IPS-NIHi11 (cell line): Measurements from ENCODE around the gene CFAP251.
A peak's percentile ranks its signal among the peaks of the same experiment; 100 is the strongest.
"Not testable (repeated sequence)": the region's sequence is repeated elsewhere in the genome, so short reads cannot be mapped to it uniquely, and the experiment has no call there.

Experiments used
- DNase-seq: peaks from one replicate; pipeline ENCODE4 v3.0.0; 2012; ENCODE audit warnings: mixed read lengths, low spot score

The CFAP251 gene, protein sequence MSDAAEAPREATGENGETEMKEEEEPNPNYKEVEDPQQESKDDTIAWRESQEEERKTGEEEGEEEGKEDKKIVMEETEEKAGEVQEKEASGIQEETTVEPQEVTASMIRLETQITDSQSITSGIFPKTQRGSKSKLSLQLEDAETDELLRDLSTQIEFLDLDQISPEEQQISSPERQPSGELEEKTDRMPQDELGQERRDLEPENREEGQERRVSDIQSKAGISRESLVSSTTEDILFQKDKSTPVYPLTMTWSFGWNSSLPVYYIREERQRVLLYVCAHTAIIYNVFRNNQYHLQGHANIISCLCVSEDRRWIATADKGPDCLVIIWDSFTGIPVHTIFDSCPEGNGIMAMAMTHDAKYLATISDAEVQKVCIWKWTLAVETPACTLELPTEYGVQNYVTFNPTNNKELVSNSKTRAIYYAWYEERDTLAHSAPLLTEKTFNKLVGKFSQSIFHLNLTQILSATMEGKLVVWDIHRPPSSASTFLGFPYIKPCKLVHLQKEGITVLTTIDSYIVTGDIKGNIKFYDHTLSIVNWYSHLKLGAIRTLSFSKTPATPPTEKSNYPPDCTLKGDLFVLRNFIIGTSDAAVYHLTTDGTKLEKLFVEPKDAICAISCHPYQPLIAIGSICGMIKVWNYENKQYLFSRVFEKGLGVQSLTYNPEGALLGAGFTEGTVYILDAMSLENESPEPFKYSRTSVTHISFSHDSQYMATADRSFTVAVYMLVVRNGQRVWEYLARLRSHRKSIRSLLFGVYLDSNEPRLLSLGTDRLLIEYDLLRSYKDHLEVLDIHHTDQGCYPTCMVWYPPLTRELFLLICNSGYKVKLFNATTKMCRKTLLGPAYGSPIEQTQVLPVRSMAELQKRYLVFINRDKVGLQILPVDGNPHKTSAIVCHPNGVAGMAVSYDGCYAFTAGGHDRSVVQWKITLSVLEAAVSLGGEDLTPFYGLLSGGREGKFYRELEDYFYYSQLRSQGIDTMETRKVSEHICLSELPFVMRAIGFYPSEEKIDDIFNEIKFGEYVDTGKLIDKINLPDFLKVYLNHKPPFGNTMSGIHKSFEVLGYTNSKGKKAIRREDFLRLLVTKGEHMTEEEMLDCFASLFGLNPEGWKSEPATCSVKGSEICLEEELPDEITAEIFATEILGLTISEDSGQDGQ

DNA sequence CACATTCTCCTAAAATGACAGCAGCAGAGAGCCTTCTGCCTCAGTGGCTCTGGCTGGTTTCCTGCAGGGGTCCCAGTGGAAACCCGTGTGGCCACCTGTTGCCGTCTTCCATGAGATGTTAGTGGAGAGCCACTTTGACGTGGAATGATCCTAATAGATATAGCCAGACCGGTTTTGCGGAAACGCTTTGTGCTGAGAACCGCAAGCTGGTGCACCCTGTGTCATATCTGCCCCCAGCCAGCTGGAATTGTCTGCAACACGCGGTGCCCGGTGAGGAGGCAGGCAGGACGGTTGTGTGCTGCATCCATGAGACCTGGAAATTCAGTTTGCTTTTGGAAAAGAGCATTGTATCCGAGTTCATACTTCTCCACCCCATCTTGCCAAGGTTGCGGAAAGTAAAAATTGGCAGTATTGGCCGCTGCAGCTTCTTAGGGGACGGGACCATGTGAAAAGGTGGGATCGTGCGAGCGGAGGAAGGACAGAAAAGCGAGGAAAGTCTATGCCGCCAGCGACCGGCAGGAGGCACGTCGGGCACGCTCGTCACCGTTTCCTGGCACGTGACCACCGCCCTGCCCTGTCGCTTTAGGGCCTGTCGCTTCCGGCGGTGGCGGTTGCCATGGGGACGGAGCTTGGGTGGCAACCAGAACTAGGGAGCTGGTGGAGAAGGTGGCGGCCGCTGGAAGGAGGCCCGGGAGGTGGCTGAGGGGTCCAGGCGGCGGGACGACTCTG, at the start of gene CFAP251:
CFAP251 (plus strand) TSS at position 643 of the 729 bp plus-strand sequence. CDS start 2,714 bp downstream, outside the sequence.
- DNase-seq = peak; percentile 99

DNA sequence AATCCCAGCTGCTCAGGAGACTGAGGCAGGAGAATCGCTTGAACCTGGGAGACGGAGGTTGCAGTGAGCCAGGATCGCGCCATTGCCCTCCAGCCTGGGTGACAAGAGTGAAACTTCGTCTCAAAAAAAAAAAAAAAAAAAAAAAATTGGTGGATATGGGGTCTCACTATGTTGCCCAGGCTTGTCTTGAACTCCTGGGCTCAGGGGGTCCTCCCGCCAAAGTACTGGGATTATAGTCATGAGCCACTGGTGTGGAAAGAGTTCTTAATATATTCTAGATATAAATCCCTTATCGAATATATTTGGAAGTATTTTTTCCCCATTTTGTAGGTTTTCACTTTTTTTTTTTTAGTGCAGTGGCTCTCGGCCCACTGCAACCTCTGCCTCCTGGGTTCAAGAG, 49.2 kb upstream of the CFAP251 start:
- not testable (repeated sequence) for DNase-seq

DNA sequence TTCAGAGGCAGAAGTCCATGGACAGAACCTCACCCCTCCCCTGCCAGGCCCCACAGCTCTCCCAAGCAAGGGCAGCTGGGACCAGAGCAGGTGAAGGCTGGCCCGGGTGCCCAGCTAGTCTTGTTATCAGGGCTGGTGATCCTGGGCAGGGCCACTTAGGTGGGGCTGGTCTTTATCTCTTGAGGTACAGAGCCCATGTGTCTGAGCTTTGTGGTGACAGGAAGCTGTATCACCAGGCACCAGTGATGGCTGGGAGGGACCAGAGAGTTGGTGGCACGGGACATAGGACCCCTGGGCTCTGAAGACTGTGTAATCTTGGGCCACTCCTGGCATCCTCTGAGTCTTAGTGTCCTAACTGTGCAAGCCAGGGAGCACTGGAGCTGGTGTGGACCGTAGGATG, 46.9 kb upstream of the CFAP251 start:
- no peak for DNase-seq

DNA sequence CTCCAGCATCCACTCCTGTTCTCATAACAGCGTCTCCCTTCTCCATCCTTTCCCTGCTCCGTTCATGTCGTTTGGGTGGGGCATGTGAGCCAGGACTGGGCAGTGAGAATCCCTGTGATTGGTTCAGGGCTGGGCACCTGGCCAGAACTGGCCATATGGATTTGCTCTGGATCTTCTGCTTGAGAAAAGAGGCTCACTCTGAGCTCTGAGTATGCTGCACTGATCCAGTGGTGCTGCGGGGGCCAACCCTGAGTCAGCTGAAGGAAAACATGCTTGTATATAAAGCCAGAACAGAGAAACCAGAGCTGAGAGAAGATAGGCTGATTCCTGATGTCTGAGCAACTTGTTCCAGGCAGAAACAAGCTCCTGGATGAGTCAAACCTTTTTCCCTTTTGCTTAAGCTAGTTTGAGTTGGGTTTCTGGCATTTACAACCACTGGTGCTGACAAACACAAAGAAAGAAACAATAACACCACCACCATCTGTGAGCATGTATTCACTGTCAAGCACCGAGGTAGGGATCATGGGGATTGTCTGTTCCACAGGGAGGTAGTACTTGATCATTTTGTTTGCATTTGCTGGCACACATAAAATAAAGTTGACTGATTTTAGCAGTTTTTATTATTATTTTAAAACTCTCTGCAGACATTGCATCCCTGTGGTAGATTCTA, 45.7 kb upstream of the CFAP251 start:
- DNase-seq = no peak

DNA sequence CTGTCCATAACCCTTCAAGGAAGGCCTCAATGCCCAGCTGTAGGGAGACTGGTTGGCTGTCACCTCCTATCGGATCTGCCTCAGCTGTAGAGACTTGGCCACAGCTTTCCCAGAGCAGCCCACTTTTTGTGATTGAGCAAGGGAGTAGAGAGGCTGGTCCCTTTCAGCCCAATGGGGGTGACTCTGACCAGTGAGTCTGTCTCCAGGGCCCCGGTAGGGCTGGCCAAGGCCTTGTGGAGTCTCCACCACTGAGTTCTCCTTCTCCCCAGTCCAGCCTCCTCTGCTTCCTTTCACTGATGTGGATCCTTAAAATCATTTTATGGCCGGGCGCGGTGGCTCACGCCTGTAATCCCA, 45.2 kb upstream of the CFAP251 start:
- no peak for DNase-seq

DNA sequence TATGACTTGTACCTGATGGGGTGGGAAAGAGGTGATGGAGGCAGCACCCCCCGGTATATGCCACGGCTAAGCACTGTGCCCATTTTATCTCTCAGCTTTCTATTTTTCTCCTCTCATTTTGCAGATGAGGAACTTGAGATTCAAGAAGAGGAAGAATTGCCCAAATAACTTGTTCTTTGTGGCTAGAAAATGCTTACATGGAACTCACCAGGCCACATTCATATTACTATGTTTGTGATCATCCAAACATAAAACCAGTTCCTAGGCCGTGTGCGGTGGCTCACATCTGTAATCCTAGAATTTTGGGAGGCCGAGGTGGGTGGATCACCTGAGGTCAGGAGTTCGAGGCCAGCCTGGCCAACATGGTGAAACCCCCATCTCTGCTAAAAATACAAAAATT, 44.3 kb upstream of the CFAP251 start:
- DNase-seq = no peak

DNA sequence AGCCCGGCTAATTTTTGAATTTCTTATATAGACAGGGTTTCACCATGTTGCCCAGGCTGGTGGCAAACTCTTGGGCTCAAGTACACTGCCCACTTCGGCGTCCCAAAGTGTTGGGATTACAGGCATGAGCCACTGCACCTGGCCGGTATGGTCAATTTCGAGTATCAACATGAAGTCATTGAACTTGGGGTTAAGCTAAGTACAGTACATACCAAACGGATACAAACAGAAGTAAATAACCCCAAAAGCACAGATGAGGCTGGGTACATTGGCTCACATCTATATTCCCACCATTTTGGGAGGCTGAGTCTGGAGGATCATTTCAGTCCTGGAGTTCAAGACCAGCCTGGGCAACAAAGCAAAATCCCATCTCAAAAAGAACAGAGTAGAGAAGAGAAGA, 42.8 kb upstream of the CFAP251 start:
- DNase-seq = no peak

DNA sequence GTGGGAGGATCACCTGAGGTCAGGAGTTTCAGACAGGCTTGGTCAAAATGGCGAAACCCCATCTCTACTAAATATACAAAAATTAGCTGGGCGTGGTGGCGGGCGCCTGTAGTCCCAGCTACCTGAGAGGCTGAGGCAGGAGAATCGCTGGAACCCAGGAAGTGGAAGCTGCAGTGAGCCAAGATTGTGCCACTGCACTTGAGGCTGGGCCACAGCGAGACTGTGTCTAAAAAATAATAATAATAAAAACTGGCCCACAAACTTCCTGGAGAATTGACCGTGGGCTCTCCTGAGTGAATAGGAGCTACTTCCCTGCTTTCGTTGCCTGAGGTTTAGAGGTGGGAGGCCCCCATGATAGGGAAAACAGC, 42.3 kb upstream of the CFAP251 start:
- DNase-seq = not testable (repeated sequence)

DNA sequence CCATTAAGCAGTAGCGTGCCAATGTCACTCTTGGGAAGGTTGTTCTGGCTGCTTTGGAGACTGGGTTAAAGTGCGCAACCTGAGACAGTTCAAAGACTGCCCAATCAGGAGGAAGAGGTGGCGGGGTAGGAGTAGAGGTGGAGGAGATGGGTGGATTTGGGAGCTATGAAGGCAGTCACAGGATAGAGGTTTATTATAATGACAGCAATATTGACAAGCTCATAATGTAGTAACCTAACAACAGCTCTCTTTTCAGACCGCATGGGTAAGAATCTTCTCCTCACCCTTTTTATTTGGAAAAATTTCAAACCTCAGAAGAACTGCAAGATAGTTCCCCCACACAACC, 35.1 kb upstream of the CFAP251 start:
- DNase-seq = peak; percentile 60

DNA sequence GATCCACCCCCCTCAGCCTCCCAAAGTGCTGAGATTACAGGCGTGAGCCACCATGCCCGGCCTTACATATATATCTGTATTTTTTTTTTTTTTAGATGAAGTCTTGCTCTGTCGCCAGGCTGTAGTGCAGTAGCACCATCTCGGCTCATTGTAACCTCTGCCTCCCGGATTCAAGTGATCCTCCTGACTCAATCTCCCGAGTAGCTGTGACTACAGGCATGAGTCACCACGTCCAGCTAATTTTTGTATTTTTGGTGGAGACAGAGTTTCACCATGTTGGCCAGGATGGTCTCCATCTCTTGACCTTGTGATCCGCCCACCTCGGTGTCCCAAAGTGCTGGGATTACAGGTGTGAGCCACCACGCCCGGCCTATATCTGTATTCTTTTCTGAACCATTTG, 33.3 kb upstream of the CFAP251 start:
- not testable (repeated sequence) for DNase-seq

DNA sequence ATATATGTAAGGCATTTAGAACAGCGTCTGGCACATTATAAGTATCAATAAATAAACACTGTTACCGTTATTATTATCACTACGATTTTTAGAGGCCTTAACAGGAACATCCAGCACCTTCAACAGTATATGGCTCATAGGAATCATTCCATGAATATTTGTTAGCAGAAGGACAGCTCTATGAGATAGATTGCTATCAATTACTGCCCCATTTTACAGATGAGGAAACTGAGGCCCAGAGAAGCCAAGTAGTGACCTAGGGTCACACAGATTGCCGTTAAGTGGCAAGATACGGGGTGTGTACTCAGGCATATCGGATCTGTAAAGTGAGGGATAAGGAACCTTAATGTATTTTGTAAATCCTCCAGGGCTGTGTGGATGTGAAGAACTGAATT, 30.3 kb upstream of the CFAP251 start:
- no peak for DNase-seq

DNA sequence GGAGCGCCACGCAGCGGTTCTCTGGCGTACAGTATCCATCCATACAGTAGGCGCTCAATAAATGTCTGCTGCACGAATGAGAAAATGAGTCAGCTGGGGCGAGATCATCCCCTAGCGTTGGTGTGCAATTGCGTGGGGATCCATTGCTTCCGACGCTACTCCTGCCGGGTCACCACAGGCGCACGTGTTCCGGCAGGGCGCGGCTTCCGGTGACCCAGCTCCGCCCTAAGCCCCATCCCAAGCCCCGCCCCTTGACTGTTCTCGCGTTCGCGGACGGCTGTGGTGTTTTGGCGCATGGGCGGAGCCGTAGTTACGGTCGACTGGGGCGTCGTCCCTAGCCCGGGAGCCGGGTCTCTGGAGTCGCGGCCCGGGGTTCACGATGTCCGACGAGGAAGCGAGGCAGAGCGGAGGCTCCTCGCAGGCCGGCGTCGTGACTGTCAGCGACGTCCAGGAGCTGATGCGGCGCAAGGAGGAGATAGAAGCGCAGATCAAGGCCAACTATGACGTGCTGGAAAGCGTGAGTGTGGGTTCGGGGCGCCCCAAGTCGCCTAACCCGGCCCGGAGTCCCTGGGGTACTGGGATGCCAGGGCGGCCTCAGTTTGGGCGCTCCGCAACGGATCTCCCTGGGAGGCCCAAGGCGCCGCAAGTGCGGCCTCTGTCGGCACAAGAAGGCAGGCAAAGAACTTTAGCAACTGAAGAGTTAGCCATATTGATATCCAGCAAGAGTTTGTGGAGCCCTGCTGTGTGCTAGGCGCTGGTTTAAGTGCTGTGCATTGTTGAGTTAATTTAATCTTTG, 29.7 kb upstream of the CFAP251 start, which contains the start of gene PSMD9:
PSMD9 (plus strand) TSS at position 313 of the 796 bp plus-strand sequence; CDS start at position 380, 67 bp downstream.
- peak; percentile 98 for DNase-seq

DNA sequence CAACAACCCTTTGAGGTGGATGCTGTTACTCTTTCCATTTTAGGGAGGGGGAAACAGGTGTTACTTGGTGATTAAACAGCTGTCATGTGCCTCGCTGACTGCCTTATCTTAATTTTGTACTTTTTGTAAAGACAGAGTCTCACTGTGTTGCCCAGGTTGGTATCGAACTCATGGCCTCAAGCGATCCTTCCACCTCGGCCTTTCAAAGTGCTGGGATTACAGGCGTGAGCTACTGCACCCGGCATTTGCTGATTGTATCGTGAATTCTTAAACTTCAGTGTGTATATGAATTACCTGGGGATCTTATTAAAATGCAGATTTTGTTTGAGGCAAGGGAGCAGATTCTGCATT, 29.1 kb upstream of the CFAP251 start:
- no peak for DNase-seq

DNA sequence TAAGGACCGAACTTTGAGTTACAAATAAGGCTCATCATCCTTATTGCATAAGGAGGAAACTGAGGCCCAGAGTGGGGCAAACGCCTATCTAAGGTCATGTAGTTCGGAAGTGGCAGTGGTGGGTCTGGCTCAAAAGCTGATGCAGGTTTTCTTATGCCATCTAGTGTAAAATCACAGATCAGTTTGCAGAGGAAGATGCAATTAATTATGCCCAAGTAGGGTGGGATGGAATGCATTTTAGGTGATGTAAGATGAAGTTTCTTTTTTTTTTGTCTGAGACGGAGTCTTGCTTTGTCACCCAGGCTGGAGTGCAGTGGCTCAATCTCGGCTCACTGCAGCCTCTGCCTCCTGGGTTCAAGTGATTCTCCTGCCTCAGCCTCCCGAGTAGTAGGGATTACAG, 28.7 kb upstream of the CFAP251 start:
- DNase-seq = not testable (repeated sequence)

DNA sequence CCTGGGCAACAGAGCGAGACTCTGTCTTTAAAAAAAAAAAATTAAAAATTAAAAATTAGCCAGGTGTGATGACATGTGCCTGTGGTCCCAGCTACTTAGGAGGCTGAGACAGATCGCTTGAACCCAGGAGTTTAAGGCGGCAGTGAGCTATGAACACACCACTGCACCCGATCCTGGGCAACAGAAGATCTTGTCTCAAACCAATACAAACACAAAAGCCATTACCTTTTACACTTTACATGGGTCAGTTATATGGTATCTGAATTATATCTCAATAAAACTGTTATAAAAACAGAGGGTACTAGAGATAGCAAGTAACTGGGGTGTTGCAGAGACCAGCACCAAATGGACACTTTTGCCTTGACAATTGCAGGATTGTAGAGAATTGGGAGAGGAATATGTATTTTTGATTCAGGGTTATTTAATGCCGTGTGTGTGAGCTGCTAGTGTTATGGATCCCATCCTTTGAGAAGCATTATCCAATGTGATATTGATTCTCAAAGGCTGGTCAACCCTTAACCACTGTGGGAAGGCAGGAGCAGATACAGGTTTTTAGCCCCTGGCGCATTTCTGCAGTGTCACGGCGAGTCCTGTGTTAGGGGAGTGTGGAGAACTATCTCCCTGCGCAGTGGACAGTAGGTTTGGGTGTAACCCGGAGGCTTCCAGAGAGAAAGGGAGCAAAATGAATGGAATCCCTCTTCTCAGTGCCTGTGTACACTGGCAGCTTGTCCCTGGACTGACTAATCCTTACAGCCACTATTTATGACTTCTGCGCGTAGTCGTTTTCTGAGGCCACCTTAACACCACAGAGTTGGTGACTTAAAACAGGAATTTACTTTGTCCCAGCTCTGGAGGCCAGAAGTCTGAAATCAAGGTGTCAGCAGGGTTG, 25.5 kb upstream of the CFAP251 start:
- no peak for DNase-seq

DNA sequence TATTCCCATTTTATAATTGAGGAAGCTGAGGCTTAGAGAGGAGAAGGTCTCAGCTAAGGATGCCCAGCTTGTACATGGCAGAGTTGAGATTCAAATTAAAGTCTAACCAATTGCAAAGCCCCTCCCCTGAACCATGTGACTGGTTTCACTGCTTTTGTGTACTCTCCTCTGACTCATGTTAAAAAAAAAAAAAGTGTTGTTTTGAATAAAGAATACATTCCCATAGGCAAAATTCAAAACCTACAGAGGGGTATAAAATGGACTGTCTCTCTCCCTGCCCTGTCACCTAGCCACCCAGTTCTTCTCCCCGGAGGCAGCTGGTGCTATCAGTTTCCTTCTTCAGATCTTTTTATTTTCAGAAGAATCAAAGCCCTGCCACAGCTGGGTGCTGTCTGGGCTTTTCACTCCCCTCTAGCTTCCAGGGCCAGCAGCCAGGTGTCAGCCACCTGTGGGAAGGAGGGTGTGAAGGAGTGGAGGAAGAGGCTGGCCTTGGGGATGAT, 24.4 kb upstream of the CFAP251 start:
- no peak for DNase-seq

DNA sequence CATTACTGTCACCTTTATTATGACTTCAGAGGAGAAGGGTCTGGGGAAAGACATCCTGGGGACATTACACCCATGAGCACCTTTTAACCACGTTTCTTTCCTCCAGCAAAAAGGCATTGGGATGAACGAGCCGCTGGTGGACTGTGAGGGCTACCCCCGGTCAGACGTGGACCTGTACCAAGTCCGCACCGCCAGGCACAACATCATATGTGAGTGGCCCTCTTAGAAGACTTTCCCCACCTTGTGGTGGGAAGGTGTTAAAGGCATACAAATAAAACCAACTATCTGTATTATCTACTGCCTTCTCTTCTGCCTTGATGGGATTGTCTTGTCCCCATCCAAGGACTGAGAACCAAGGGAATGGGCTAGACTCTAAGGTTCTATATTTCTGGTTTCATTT, 23.8 kb upstream of the CFAP251 start:
- peak; percentile 33 for DNase-seq

DNA sequence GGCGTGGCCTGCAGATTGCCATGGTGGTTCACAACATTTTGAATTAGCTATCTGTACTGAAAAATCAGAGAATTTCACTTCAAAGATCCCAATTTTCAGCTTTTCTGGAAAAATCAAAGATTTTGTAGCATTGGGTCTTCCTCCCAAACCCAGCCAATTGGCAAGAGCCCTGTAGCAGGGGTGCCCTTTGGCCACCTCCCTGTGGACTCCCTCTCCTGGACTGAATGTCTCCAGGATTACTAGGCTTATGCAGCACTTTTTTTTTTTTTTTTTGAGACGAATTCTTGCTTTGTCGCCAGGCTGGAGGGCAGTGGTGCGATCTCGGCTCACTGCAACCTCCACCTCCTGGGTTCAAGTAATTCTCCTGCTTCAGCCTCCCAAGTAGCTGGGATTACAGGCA, 20.1 kb upstream of the CFAP251 start:
- no peak for DNase-seq

DNA sequence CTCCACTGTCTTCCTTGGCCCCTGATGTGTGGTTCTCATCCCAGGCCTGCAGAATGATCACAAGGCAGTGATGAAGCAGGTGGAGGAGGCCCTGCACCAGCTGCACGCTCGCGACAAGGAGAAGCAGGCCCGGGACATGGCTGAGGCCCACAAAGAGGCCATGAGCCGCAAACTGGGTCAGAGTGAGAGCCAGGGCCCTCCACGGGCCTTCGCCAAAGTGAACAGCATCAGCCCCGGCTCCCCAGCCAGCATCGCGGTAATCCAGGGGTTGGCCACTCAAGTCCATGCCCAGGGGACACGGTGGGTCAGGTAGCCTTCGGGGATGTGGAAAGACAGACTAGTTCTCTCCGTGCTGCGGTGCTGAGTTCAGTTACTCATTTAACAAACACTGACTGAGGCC, 18.8 kb upstream of the CFAP251 start:
- DNase-seq = no peak
